Measurements from ENCODE around the gene DCPS.
"Not testable (repeated sequence)": the region's sequence is repeated elsewhere in the genome, so short reads cannot be mapped to it uniquely, and the experiment has no call there.

DCPS gene

DNA sequence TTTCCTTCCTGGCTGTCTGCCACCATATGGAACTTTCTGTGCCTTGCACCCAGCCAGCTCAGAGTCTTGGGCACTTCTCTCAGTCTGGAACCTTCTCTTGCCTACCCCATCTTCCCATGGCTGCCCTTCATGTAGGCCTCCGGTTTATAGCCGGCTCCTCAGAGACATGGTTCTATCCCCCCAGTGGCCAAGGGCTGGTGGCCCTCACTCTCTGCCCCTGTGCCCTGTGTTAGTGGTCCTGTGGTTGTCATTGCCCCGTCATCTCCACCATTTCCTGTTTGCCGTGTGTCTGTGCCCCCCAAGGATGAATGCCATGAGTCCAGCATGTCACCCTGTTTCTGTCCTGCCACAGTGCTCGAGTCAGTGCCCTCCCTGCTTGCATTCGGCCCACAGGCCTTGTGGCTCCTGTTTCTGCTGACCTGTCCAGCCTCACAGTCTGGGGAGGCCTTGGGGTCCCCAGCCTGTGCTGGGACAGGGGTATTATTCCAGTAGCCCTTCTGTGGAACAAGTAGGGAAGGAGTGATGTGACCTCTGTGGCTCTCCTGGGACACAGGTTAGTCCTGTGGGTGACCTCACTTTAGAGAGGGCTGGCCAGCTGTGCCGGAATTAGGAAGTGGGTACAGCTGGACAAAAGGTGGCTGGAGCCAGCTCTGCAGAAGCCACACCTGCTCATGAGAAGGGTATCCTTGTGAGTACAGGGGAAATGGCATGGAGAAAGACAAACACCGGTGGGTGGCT is 82.3 kb downstream of the DCPS start:
- DNase-seq: no peak

GRCh38 chr11:126386729-126387071 is 82.8 kb downstream of the DCPS start:
- peak; percentile 77 for DNase-seq

GRCh38 chr11:126387857-126388256 is 84.0 kb downstream of the DCPS start:
- DNase-seq: no peak

- no peak for DNase-seq
These were observed 86.5 kb downstream of the DCPS start for GRCh38 chr11:126390272-126390867.

- DNase-seq: no peak
These were observed 87.6 kb downstream of the DCPS start for GRCh38 chr11:126391286-126391954.

DNA sequence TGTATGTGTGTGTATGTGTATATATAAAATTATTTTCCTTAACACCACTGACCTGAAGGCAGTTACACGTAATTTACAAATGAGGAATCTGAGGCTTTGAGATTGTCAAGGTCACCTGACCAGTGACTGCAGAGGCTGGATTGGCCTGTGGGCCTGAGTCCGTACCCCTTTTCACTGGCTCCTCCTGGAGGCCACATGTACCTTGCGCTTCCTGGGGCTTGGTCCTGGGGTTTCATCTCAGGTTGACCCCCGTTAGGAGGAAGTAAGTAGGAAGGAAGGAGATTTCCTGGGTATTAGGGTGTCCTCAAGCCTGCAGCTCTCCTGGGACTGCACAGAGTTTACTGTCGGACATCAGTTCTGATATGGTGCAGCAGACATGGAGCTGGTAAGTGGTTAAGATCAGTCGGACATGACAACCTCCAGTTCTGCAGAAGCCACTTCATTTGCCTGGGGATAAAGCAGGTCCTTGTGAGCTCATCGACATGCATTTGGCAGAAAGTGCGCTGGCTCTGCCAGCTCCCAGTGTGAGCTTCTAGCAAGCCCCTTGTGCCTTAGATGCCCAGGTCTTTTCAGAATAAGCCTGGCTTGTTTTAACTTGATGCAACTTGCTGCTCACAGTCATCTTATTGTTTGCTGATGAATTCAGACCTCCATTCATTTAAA is 88.2 kb downstream of the DCPS start:
- DNase-seq: peak; percentile 58

DNA sequence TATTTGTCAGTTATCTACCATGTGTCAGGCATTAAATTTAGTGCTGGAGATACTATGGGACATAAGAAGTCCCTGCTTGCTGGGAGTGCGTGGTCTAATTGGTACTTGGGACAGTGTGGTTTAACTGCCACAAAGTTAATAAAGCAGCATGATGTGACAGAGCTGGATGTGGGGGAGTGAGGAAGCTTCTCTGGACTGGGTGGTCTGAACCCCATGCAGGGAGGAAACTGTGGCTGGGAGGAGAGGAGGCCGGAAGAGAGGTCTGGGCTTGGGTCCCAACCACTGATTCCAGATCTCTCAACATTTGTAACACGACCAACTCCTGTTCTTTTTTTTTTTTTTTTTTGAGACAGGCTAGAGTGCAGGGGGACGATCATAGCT is 88.8 kb downstream of the DCPS start:
- no peak for DNase-seq

GRCh38 chr11:126393143-126393542 is 89.3 kb downstream of the DCPS start:
- DNase-seq: no peak

DNA sequence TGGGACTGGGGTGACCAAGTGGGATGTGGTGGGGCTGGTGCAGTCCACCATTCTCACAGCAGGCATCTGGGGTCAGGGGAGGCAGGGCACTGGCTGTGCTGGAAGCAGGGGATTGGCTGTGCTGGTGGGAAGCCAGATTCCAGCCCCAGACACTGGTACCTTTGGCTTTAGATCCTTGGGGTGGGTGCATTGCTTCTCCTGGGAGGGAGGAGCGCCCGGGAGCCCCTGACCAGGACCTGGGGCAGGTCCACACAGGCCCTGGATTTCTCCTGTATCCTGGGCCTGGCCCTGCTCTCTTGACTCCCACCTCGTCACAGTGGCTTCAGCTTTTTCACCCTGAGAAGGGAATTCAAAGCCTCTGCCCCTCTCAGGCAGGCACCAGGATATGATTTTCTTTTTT is 90.2 kb downstream of the DCPS start:
- no peak for DNase-seq

GRCh38 chr11:126394634-126395072 is 90.8 kb downstream of the DCPS start:
- not testable (repeated sequence) for DNase-seq

Measured in NCI-H1092 treated with DMSO at 0.1 percent for 48 hours (cell line).